Uterus (tissue), 2 donors: ENCODE data around the gene SLC16A12.
"Not testable (repeated sequence)": the region's sequence is repeated elsewhere in the genome, so short reads cannot be mapped to it uniquely, and the experiment has no call there.

ENCODE experiments used
- CTCF ChIP-seq, 4 experiments: fragments of 200-600 bp in 2 of 4; fragments of 450-650 bp in 2 of 4; sonication (generic) in 2 of 4; IDR thresholded peaks; one replicate each; pipeline ENCODE4 v1.5.1; 2016 to 2019; ENCODE audit warnings: antibody characterized with exemption in 4 of 4, mild to moderate bottlenecking in 2 of 4, moderate library complexity in 1 of 4
- POLR2A ChIP-seq, 2 donors: fragments of 450-650 bp; IDR thresholded peaks; one replicate each; pipeline ENCODE4 v1.6.1; 2016; ENCODE audit warnings: antibody characterized with exemption in 2 of 2, mild to moderate bottlenecking in 1 of 2, moderate library complexity in 1 of 2

- not testable (repeated sequence) for TF ChIP-seq CTCF, POLR2A (IDR thresholded peaks at IDR 0.05)
Observed at GRCh38 chr10:89412276-89412675, 123.1 kb downstream of the SLC16A12 start.
